Measurements from ENCODE around the gene ARID5B.

ARID5B gene

DNA sequence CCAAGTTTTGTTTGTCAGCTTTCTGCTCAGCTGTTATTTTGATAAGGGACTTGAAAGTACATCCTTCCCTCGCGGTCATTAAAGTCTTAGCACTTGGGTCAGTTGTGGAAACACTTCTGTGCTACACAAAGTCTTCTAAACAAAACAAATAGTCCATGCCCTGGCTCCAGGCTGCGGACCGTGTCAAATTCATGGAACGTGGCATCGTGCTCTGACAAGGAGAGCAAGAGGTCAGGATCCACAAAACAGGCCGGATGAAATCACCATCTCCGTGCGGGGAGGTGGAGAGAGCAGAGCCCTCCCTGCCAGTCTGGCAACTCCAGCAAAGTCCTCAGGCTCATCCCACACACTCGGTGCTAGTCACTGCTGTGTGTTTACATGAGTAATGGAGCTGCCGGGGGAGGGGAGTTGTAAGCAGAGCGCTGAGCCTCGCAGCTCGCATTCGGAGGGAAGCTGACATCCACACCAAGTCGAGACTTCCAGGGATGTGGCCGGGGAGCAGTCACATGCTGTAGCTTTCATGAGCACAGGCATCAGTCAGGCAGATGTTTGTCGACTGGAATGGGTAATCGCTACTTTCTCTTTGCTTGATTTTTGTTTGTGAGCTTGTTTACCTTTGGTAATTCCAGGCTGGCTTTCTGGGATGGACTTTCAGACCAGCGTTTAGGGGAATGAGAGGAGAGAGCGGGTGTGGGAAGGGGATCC is 147.6 kb downstream of the ARID5B start (continued):
- TF ChIP-seq, protein P1, sequence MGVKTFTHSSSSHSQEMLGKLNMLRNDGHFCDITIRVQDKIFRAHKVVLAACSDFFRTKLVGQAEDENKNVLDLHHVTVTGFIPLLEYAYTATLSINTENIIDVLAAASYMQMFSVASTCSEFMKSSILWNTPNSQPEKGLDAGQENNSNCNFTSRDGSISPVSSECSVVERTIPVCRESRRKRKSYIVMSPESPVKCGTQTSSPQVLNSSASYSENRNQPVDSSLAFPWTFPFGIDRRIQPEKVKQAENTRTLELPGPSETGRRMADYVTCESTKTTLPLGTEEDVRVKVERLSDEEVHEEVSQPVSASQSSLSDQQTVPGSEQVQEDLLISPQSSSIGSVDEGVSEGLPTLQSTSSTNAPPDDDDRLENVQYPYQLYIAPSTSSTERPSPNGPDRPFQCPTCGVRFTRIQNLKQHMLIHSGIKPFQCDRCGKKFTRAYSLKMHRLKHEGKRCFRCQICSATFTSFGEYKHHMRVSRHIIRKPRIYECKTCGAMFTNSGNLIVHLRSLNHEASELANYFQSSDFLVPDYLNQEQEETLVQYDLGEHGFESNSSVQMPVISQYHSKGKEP (tag by site-specific recombination; IDR thresholded peaks at IDR 0.05), result peak; percentile 54; the same call in 1 of the 2 replicates
- TF ChIP-seq ZBTB20 (tag by site-specific recombination; IDR thresholded peaks at IDR 0.05), result peak; percentile 36; the same call in 1 of the 2 replicates
- TF ChIP-seq ZBTB1 (tag by site-specific recombination; IDR thresholded peaks at IDR 0.05), result no peak
- TF ChIP-seq ZNF548 (tag by site-specific recombination; IDR thresholded peaks at IDR 0.05), result no peak
- TF ChIP-seq, protein P2, sequence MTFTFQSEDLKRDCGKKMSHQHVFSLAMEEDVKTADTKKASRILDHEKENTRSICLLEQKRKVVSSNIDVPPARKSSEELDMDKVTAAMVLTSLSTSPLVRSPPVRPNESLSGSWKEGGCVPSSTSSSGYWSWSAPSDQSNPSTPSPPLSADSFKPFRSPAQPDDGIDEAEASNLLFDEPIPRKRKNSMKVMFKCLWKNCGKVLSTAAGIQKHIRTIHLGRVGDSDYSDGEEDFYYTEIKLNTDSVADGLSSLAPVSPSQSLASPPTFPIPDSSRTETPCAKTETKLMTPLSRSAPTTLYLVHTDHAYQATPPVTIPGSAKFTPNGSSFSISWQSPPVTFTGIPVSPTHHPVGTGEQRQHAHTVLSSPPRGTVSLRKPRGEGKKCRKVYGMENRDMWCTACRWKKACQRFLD (tag by site-specific recombination; IDR thresholded peaks at IDR 0.05), result no peak
- TF ChIP-seq ZNF623 (tag by site-specific recombination; IDR thresholded peaks at IDR 0.05), result no peak
- no peak for TF ChIP-seq ZBTB7A (tag by site-specific recombination; IDR thresholded peaks at IDR 0.05; ENCODE audit: low read depth)
- no peak for TF ChIP-seq ZNF621 (tag by site-specific recombination; IDR thresholded peaks at IDR 0.05)
- TF ChIP-seq, protein P3, sequence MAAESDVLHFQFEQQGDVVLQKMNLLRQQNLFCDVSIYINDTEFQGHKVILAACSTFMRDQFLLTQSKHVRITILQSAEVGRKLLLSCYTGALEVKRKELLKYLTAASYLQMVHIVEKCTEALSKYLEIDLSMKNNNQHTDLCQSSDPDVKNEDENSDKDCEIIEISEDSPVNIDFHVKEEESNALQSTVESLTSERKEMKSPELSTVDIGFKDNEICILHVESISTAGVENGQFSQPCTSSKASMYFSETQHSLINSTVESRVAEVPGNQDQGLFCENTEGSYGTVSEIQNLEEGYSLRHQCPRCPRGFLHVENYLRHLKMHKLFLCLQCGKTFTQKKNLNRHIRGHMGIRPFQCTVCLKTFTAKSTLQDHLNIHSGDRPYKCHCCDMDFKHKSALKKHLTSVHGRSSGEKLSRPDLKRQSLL (tag by site-specific recombination; IDR thresholded peaks at IDR 0.05), result peak; percentile 53
- TF ChIP-seq ZNF169 (tag by site-specific recombination; IDR thresholded peaks at IDR 0.05), result no peak
- TF ChIP-seq, protein P4, sequence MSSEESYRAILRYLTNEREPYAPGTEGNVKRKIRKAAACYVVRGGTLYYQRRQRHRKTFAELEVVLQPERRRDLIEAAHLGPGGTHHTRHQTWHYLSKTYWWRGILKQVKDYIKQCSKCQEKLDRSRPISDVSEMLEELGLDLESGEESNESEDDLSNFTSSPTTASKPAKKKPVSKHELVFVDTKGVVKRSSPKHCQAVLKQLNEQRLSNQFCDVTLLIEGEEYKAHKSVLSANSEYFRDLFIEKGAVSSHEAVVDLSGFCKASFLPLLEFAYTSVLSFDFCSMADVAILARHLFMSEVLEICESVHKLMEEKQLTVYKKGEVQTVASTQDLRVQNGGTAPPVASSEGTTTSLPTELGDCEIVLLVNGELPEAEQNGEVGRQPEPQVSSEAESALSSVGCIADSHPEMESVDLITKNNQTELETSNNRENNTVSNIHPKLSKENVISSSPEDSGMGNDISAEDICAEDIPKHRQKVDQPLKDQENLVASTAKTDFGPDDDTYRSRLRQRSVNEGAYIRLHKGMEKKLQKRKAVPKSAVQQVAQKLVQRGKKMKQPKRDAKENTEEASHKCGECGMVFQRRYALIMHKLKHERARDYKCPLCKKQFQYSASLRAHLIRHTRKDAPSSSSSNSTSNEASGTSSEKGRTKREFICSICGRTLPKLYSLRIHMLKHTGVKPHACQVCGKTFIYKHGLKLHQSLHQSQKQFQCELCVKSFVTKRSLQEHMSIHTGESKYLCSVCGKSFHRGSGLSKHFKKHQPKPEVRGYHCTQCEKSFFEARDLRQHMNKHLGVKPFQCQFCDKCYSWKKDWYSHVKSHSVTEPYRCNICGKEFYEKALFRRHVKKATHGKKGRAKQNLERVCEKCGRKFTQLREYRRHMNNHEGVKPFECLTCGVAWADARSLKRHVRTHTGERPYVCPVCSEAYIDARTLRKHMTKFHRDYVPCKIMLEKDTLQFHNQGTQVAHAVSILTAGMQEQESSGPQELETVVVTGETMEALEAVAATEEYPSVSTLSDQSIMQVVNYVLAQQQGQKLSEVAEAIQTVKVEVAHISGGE (tag by site-specific recombination; conservative IDR thresholded peaks at IDR 0.05; ENCODE audit: low read depth), result no peak
- no peak for TF ChIP-seq ZNF558 (tag by site-specific recombination; IDR thresholded peaks at IDR 0.05)
- TF ChIP-seq GLIS2 (tag by site-specific recombination; IDR thresholded peaks at IDR 0.05), result peak; percentile 94
- peak; percentile 92 for TF ChIP-seq WT1 (tag by site-specific recombination; IDR thresholded peaks at IDR 0.05)
- no peak for TF ChIP-seq RBAK (tag by site-specific recombination; IDR thresholded peaks at IDR 0.05)
- TF ChIP-seq, protein P5, sequence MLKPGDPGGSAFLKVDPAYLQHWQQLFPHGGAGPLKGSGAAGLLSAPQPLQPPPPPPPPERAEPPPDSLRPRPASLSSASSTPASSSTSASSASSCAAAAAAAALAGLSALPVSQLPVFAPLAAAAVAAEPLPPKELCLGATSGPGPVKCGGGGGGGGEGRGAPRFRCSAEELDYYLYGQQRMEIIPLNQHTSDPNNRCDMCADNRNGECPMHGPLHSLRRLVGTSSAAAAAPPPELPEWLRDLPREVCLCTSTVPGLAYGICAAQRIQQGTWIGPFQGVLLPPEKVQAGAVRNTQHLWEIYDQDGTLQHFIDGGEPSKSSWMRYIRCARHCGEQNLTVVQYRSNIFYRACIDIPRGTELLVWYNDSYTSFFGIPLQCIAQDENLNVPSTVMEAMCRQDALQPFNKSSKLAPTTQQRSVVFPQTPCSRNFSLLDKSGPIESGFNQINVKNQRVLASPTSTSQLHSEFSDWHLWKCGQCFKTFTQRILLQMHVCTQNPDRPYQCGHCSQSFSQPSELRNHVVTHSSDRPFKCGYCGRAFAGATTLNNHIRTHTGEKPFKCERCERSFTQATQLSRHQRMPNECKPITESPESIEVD (tag by site-specific recombination; IDR thresholded peaks at IDR 0.05), result no peak
- no peak for TF ChIP-seq ZNF174 (tag by site-specific recombination; IDR thresholded peaks at IDR 0.05)
- no peak for TF ChIP-seq ZNF37A (tag by site-specific recombination; IDR thresholded peaks at IDR 0.05)
- no peak for TF ChIP-seq ZNF112 (tag by site-specific recombination; IDR thresholded peaks at IDR 0.05)
- TF ChIP-seq ZNF239 (tag by site-specific recombination; IDR thresholded peaks at IDR 0.05), result no peak
- peak; percentile 80 for TF ChIP-seq ZFP69B (tag by site-specific recombination; IDR thresholded peaks at IDR 0.05)
- peak; percentile 75; the same call in 1 of the 2 replicates for TF ChIP-seq ZNF501 (tag by site-specific recombination; IDR thresholded peaks at IDR 0.05)
- 0 out of 2 replicates have a peak, but pooled peaks have one; percentile 56 for TF ChIP-seq ZNF561 (tag by site-specific recombination; IDR thresholded peaks at IDR 0.05; ENCODE audit: borderline replicate concordance)
- no peak for TF ChIP-seq ZNF214 (tag by site-specific recombination; IDR thresholded peaks at IDR 0.05; ENCODE audit: borderline replicate concordance)
- no peak for TF ChIP-seq ZNF140 (tag by site-specific recombination; IDR thresholded peaks at IDR 0.05)
- TF ChIP-seq ZNF202 (tag by site-specific recombination; IDR thresholded peaks at IDR 0.05; ENCODE audit: borderline replicate concordance), result no peak
- peak; percentile 93 for TF ChIP-seq ZNF366 (tag by site-specific recombination; conservative IDR thresholded peaks at IDR 0.05)
- TF ChIP-seq ZNF404 (tag by site-specific recombination; IDR thresholded peaks at IDR 0.05), result no peak
- TF ChIP-seq YY1 (tag by site-specific recombination; IDR thresholded peaks at IDR 0.05), result no peak
- peak; percentile 64; the same call in 1 of the 2 replicates for TF ChIP-seq GFI1B (tag by site-specific recombination; IDR thresholded peaks at IDR 0.05)
- TF ChIP-seq ZXDB (tag by site-specific recombination; IDR thresholded peaks at IDR 0.05), result peak; percentile 87
- peak; percentile 32; the same call in 1 of the 2 replicates for TF ChIP-seq ZIC2 (tag by site-specific recombination; IDR thresholded peaks at IDR 0.05)
- no peak; the same call in none of the 2 replicates for TF ChIP-seq ZSCAN30 (tag by site-specific recombination; IDR thresholded peaks at IDR 0.05)
- TF ChIP-seq ZNF658 (tag by site-specific recombination; IDR thresholded peaks at IDR 0.05), result no peak

Measured in HEK293 (cell line).